GM12878 (cell line): ENCODE data around the gene STAT3. TPM values are rescaled to one million over a fixed set of nuclear protein-coding genes. Genes with fewer than 3 reads are reported as not detected.
A peak's percentile ranks its signal among the peaks of the same experiment; 100 is the strongest.

Source experiments
- ATAC-seq: fragments of 200-7000 bp; cut with Tn5 transposase; 3 replicates; pipeline ENCODE4 v1.9.1; 2020; ENCODE audit warnings: mild to moderate bottlenecking, moderate library complexity
- BruUV-seq: library from RNA; stranded (reverse); fragments of 400-500 nt; replicated peaks from 2 replicates; lab custom pipeline; 2021; lab: Mats Ljungman, UMichigan
- CTCF ChIA-PET: fragments of 300-600 bp; sonication (Branson Sonifier 250); formaldehyde crosslinking; extraction: SDS; loops from one replicate; lab custom pipeline; 2021; ENCODE audit warnings: inconsistent platforms; lab: Yijun Ruan, JAX
- POLR2A ChIA-PET: fragments of 350-600 bp; formaldehyde crosslinking; extraction: SDS; loops from one replicate; lab custom pipeline; 2021; ENCODE audit warnings: inconsistent platforms; lab: Charles Lee
- RAD21 ChIA-PET: fragments of 300-600 bp; sonication (Branson Sonifier 250); formaldehyde crosslinking; loops from one replicate; lab custom pipeline; 2023; ENCODE audit warnings: antibody characterized with exemption; ENCODE audit not compliant: unreplicated experiment; lab: Charles Lee
- SMC1A ChIA-PET: fragments of 300-600 bp; sonication (Branson Sonifier 250); formaldehyde crosslinking; loops from one replicate; lab custom pipeline; 2023; ENCODE audit not compliant: unreplicated experiment, uncharacterized antibody; lab: Charles Lee
- DNase-seq: peaks from one replicate; pipeline ENCODE4 v3.0.0-alpha.2; 2011; ENCODE audit warnings: low read depth, low spot score
- FAIRE-seq: peaks from 3 replicates; lab custom pipeline; 2011; peaks lifted over from hg19 to GRCh38; lab: Jason Lieb, UNC
- H2AFZ ChIP-seq: 2 replicates; pipeline ENCODE4 v1.6.0; 2011; ENCODE audit warnings: low read depth, low read length, control low read depth; ENCODE audit not compliant: control insufficient read depth
- H3K27ac ChIP-seq: 2 replicates; pipeline ENCODE4 v1.5.1; 2011; ENCODE audit warnings: control low read depth; ENCODE audit not compliant: control insufficient read depth, insufficient read depth
- H3K27me3 ChIP-seq, 2 experiments: replicated peaks in 1 of 2; 2 replicates each; pipeline versions ENCODE4 v1.6.0 to v1.6.1; 2011; ENCODE audit warnings: low read length in 1 of 2; ENCODE audit not compliant: control insufficient read depth in 2 of 2, insufficient read depth in 2 of 2
- H3K36me3 ChIP-seq, 2 experiments: 2 replicates each; pipeline ENCODE4 v1.5.1; 2011; ENCODE audit warnings: low read length in 1 of 2; ENCODE audit not compliant: control insufficient read depth in 2 of 2, insufficient read depth in 2 of 2
- H3K4me1 ChIP-seq: 2 replicates; pipeline ENCODE4 v1.6.1; 2011; ENCODE audit warnings: mild to moderate bottlenecking, low read length, moderate library complexity, mixed read lengths; ENCODE audit not compliant: control insufficient read depth, insufficient read depth
- H3K4me2 ChIP-seq: 2 replicates; pipeline ENCODE4 v1.6.0; 2011; ENCODE audit warnings: control low read depth; ENCODE audit not compliant: control insufficient read depth, insufficient read depth
- H3K4me3 ChIP-seq: fragments of 200-600 bp; sonication (generic); 2 replicates; pipeline ENCODE4 v1.5.1; 2016
- H3K79me2 ChIP-seq: 2 replicates; pipeline ENCODE4 v1.6.0; 2011; ENCODE audit warnings: low read length; ENCODE audit not compliant: control insufficient read depth, insufficient read depth
- H3K9ac ChIP-seq: 2 replicates; pipeline ENCODE4 v1.8.0; 2011; ENCODE audit warnings: low read length, control low read depth, mixed read lengths; ENCODE audit not compliant: control insufficient read depth, insufficient read depth
- H3K9me3 ChIP-seq: replicated peaks from 3 replicates; pipeline ENCODE4 v1.5.1; 2011; ENCODE audit warnings: mild to moderate bottlenecking, low read length; ENCODE audit not compliant: control insufficient read depth, insufficient read depth
- H4K20me1 ChIP-seq: 2 replicates; pipeline ENCODE4 v1.6.0; 2011; ENCODE audit not compliant: control insufficient read depth, insufficient read depth
- CHD1 ChIP-seq: IDR thresholded peaks from 2 replicates; pipeline ENCODE4 v1.6.1; 2012; ENCODE audit warnings: low read depth, low read length, improper control_type of control experiment
- ESRRA ChIP-seq: IDR thresholded peaks from 2 replicates; pipeline ENCODE4 v1.6.1; 2012; ENCODE audit warnings: mild to moderate bottlenecking, low read length, improper control_type of control experiment
- ETV6 ChIP-seq, 2 experiments: fragments of 450-650 bp in 1 of 2; IDR thresholded peaks in 1 of 2; conservative IDR thresholded peaks in 1 of 2; 2 replicates each; pipeline ENCODE4 v1.6.1; 2014; ENCODE audit warnings: antibody characterized with exemption in 1 of 2, borderline replicate concordance in 1 of 2, low read depth in 1 of 2, mild to moderate bottlenecking in 1 of 2, moderate library complexity in 1 of 2
- FOS ChIP-seq: IDR thresholded peaks from 3 replicates; pipeline ENCODE4 v1.6.1; 2011; ENCODE audit warnings: borderline replicate concordance; ENCODE audit not compliant: insufficient read length; ENCODE audit errors: extremely low read depth
- FOXM1 ChIP-seq: IDR thresholded peaks from 2 replicates; pipeline ENCODE4 v1.6.1; 2012; ENCODE audit warnings: low read depth, mild to moderate bottlenecking, inconsistent platforms, low read length, moderate library complexity
- IKZF1 ChIP-seq: fragments of 450-650 bp; conservative IDR thresholded peaks from 2 replicates; pipeline ENCODE4 v1.6.1; 2017; ENCODE audit warnings: antibody characterized with exemption, mild to moderate bottlenecking
- MTA2 ChIP-seq: fragments of 450-650 bp; IDR thresholded peaks from 2 replicates; pipeline ENCODE4 v1.6.1; 2016; ENCODE audit warnings: low read depth, mild to moderate bottlenecking, moderate library complexity
- NFYA ChIP-seq: IDR thresholded peaks from 2 replicates; pipeline ENCODE4 v1.6.1; 2011; ENCODE audit warnings: low read depth, mild to moderate bottlenecking, low read length, improper control_type of control experiment, borderline replicate concordance
- PKNOX1 ChIP-seq: fragments of 450-650 bp; IDR thresholded peaks from 2 replicates; pipeline ENCODE4 v1.6.1; 2016; ENCODE audit warnings: mild to moderate bottlenecking
- SIX5 ChIP-seq: IDR thresholded peaks from 2 replicates; pipeline ENCODE4 v1.6.1; 2011; ENCODE audit warnings: mild to moderate bottlenecking, low read depth, low read length, moderate library complexity; ENCODE audit not compliant: severe bottlenecking
- SPI1 ChIP-seq: IDR thresholded peaks from 2 replicates; pipeline ENCODE4 v1.6.1; 2011; ENCODE audit warnings: low read depth, mild to moderate bottlenecking, low read length, moderate library complexity, borderline replicate concordance; ENCODE audit not compliant: insufficient read depth
- SREBF1 ChIP-seq: IDR thresholded peaks from 2 replicates; pipeline ENCODE4 v1.6.1; 2012; ENCODE audit warnings: mild to moderate bottlenecking, low read length
- SRF ChIP-seq, 2 experiments: IDR thresholded peaks; 2 replicates each; pipeline ENCODE4 v1.6.1; 2011; ENCODE audit warnings: low read depth in 2 of 2, low read length in 2 of 2, mild to moderate bottlenecking in 1 of 2, moderate library complexity in 1 of 2
- STAT3 ChIP-seq: IDR thresholded peaks from 2 replicates; pipeline ENCODE4 v1.6.1; 2011; ENCODE audit warnings: low read depth, low read length, improper control_type of control experiment
- SUPT20H ChIP-seq: IDR thresholded peaks from 2 replicates; pipeline ENCODE4 v1.6.1; 2011; ENCODE audit warnings: low read depth, mild to moderate bottlenecking, low read length, moderate library complexity, borderline replicate concordance; ENCODE audit not compliant: control insufficient read depth
- TBL1XR1 ChIP-seq: IDR thresholded peaks from 2 replicates; pipeline ENCODE4 v1.6.1; 2012; ENCODE audit warnings: low read depth, low read length, improper control_type of control experiment
- ZNF384 ChIP-seq: IDR thresholded peaks from 2 replicates; pipeline ENCODE4 v1.6.1; 2012; ENCODE audit warnings: low read depth, mild to moderate bottlenecking, low read length, improper control_type of control experiment, borderline replicate concordance
- WGBS: methylation state at CpG from one replicate; pipeline ENCODE4 v1.1.6; 2016; ENCODE audit warnings: low lambda C conversion rate; ENCODE audit not compliant: insufficient replicate concordance, insufficient coverage; ENCODE audit errors: missing lambda C conversion rate; 5-methylcytosine and 5-hydroxymethylcytosine counted together
- in situ Hi-C: fragments of 300-500 bp; cut with MboI; formaldehyde crosslinking; loops from 9 replicates; pipeline ENCODE4 v1.14.3; 2018; ENCODE audit warnings: mixed read lengths
- intact Hi-C: fragments of 100-400 bp; cut with micrococcal nuclease; formaldehyde crosslinking; loops from one replicate; pipeline ENCODE4 v1.14.2; 2022; ENCODE audit not compliant: unreplicated experiment
- polyA plus RNA-seq, 11 experiments: library from polyadenylated mRNA; depleted of rRNA in 4 of 11; unstranded in 6 of 11; stranded (reverse) in 5 of 11; fragments of >200 nt; fragmentation: Nextera tagmentation in 4 of 11; fragmentation: Illumina TruSeq in 1 of 11; extraction: Ambion mirVana in 4 of 11; extraction: Trizol in 1 of 11; gene quantifications; 1 replicate in 1 of 11; 2 replicates in 10 of 11; pipeline versions ENCODE4 v1.2.1 to v1.2.3, GENCODE V29; 2011 to 2016; ENCODE audit warnings: inconsistent platforms in 2 of 11, missing spikeins in 2 of 11, low read depth in 1 of 11
- total RNA-seq, 4 experiments: library from RNA; depleted of rRNA in 3 of 4; stranded (reverse); fragments of >200 nt in 3 of 4; fragmentation: Illumina TruSeq in 1 of 4; extraction: Trizol in 1 of 4; gene quantifications; 2 replicates each; pipeline versions ENCODE4 v1.2.1 to v1.2.3, GENCODE V29; 2013 to 2021
- TF ChIP-seq, protein P1 (sequence below): IDR thresholded peaks from 2 replicates; pipeline ENCODE4 v1.6.1; 2012; ENCODE audit warnings: improper control_type of control experiment, low read depth, low read length; ENCODE audit not compliant: insufficient replicate concordance

Gene STAT3
- total and polyA plus RNA-seq, 10 of the 15 experiments (the other 5 are each of a cell fraction or from before 2014, with no cell fraction given) = 18.4 to 96.4 (median 60.9) TPM

DNA sequence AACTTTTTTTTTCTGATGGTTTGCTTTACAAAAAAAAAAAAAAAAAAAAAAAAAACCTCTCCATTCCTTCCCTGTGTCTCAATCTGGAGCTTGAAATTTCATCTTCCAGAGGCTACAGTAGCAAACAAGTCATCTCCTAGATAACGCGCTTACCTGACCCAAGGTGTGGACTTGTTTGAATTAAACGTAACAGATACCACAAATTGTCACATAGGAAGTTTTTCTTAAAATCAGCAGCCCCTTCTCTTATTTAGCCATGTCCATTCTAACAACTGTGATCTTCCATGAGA is 114.0 kb downstream of the STAT3 start:
- H3K9me3 ChIP-seq = no peaks in the 10 kb centered on the region
- no TSS peak for BruUV-seq
- no peaks in the 10 kb centered on the region for H3K27me3 ChIP-seq
- H3K27ac ChIP-seq = no peak overlapping the region
- TF ChIP-seq SUPT20H = no peak
- TF ChIP-seq SPI1 = no peak
- TF ChIP-seq SRF (IDR thresholded peaks at IDR 0.05; ENCODE audit: low read depth in 2 of 2, low read length in 2 of 2) = no peak
- no peak for TF ChIP-seq PKNOX1
- TF ChIP-seq, protein P1, sequence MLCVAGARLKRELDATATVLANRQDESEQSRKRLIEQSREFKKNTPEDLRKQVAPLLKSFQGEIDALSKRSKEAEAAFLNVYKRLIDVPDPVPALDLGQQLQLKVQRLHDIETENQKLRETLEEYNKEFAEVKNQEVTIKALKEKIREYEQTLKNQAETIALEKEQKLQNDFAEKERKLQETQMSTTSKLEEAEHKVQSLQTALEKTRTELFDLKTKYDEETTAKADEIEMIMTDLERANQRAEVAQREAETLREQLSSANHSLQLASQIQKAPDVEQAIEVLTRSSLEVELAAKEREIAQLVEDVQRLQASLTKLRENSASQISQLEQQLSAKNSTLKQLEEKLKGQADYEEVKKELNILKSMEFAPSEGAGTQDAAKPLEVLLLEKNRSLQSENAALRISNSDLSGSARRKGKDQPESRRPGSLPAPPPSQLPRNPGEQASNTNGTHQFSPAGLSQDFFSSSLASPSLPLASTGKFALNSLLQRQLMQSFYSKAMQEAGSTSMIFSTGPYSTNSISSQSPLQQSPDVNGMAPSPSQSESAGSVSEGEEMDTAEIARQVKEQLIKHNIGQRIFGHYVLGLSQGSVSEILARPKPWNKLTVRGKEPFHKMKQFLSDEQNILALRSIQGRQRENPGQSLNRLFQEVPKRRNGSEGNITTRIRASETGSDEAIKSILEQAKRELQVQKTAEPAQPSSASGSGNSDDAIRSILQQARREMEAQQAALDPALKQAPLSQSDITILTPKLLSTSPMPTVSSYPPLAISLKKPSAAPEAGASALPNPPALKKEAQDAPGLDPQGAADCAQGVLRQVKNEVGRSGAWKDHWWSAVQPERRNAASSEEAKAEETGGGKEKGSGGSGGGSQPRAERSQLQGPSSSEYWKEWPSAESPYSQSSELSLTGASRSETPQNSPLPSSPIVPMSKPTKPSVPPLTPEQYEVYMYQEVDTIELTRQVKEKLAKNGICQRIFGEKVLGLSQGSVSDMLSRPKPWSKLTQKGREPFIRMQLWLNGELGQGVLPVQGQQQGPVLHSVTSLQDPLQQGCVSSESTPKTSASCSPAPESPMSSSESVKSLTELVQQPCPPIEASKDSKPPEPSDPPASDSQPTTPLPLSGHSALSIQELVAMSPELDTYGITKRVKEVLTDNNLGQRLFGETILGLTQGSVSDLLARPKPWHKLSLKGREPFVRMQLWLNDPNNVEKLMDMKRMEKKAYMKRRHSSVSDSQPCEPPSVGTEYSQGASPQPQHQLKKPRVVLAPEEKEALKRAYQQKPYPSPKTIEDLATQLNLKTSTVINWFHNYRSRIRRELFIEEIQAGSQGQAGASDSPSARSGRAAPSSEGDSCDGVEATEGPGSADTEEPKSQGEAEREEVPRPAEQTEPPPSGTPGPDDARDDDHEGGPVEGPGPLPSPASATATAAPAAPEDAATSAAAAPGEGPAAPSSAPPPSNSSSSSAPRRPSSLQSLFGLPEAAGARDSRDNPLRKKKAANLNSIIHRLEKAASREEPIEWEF = no peak
- TF ChIP-seq NFYA = no peak
- TF ChIP-seq FOS = no peak
- TF ChIP-seq ZNF384 = no peak
- TF ChIP-seq CHD1 = no peak
- TF ChIP-seq ETV6 (conservative IDR thresholded peaks at IDR 0.05 in 1 of 2, IDR thresholded peaks at IDR 0.05 in 1 of 2; ENCODE audit: borderline replicate concordance in 1 of 2, low read depth in 1 of 2) = no peak
- no peak for TF ChIP-seq MTA2
- TF ChIP-seq IKZF1 = no peak
- no peak for TF ChIP-seq TBL1XR1
- TF ChIP-seq FOXM1 = no peak
- no peak for TF ChIP-seq STAT3
- TF ChIP-seq SIX5 = no peak
- no peak for TF ChIP-seq SREBF1
- TF ChIP-seq ESRRA = no peak
- TF ChIP-seq, all 136 proteins: peak for 0
- WGBS = 90% methylated on average over 3 of the region's 3 CpGs
- H3K36me3 ChIP-seq = no peaks in the 10 kb centered on the region
- ChIA-PET POLR2A (interaction anchor here (0.5 to 1.2 kb wide), 10 partner anchors 11 to 489 kb away, joined by 3 to 8 read pairs (median 4); no protein-coding TSS in a partner anchor), SMC1A (interaction anchor here (0.8 kb wide), 1 partner anchor 217 kb away, joined by 4 read pairs; no protein-coding TSS in a partner anchor), CTCF (interaction anchor here (0.6 to 1.6 kb wide), 6 partner anchors 25 to 249 kb away, joined by 3 to 6 read pairs (median 3); no protein-coding TSS in a partner anchor), RAD21 (interaction anchor here (0.6 to 1.3 kb wide), 2 partner anchors 42 to 52 kb away, joined by 3 to 6 read pairs; no protein-coding TSS in a partner anchor)
- ATAC-seq = no peak
- H2AFZ ChIP-seq = no peak overlapping the region
- in situ Hi-C loops (no loop called here), intact Hi-C loops (no loop called here)
- DNase-seq = no peak
- peak overlapping the region; percentile 94 for H3K4me2 ChIP-seq
- H3K4me1 ChIP-seq = peaks cover 28% of the 10 kb centered on the region
- H3K79me2 ChIP-seq = peaks cover 56% of the 10 kb centered on the region
- no peak overlapping the region for H3K9ac ChIP-seq
- H4K20me1 ChIP-seq = no peaks in the 10 kb centered on the region
- peak overlapping the region; percentile 81 for H3K4me3 ChIP-seq
- FAIRE-seq = no peak
